Esophagus squamous epithelium (tissue), 5 donors: ENCODE results near the gene IFIH1. TPM values are rescaled to one million over a fixed set of nuclear protein-coding genes. Genes with fewer than 3 reads are reported as not detected.
A peak's percentile ranks its signal among the peaks of the same experiment; 100 is the strongest.

Experiments used
- DNase-seq: peaks from one replicate; lab custom pipeline; 2025; lab: John Stamatoyannopoulos, UW
- H3K27ac ChIP-seq, 4 donors: fragments of 200-600 bp; sonication (generic); one replicate each; pipeline ENCODE4 v1.5.1; 2016 to 2019; ENCODE audit warnings: mild to moderate bottlenecking in 1 of 4
- H3K27me3 ChIP-seq, 4 donors: fragments of 200-600 bp; sonication (generic); 1 replicate in 3 of 4; 2 replicates in 1 of 4; pipeline versions ENCODE4 v1.5.1 to v1.6.0; 2017 to 2021; ENCODE audit warnings: antibody characterized with exemption in 1 of 4
- H3K36me3 ChIP-seq, 3 donors: fragments of 200-600 bp; sonication (generic); one replicate each; pipeline ENCODE4 v1.5.1; 2016 to 2019
- H3K4me1 ChIP-seq, 3 donors: fragments of 200-600 bp; sonication (generic); one replicate each; pipeline ENCODE4 v1.5.1; 2017 to 2019
- H3K4me3 ChIP-seq, 4 donors: fragments of 200-600 bp; sonication (generic); 1 replicate in 3 of 4; 2 replicates in 1 of 4; pipeline ENCODE4 v1.5.1; 2016 to 2019; ENCODE audit warnings: mild to moderate bottlenecking in 2 of 4, moderate library complexity in 1 of 4
- H3K9me3 ChIP-seq, 3 donors: fragments of 200-600 bp; sonication (generic); one replicate each; pipeline ENCODE4 v1.5.1; 2016 to 2019
- CTCF ChIP-seq, 6 experiments: fragments of 450-650 bp in 4 of 6; fragments of 200-600 bp in 2 of 6; sonication (generic) in 2 of 6; IDR thresholded peaks; one replicate each; pipeline ENCODE4 v1.5.1; 2016 to 2019; ENCODE audit warnings: antibody characterized with exemption in 6 of 6, mild to moderate bottlenecking in 4 of 6, moderate library complexity in 4 of 6
- POLR2A ChIP-seq, 4 donors: fragments of 450-650 bp; IDR thresholded peaks; one replicate each; pipeline ENCODE4 v1.6.1; 2017; ENCODE audit warnings: antibody characterized with exemption in 4 of 4, mild to moderate bottlenecking in 4 of 4, moderate library complexity in 3 of 4
- WGBS, 2 donors: methylation state at CpG; one replicate each; pipeline ENCODE4 v1.1.5; 2018; 5-methylcytosine and 5-hydroxymethylcytosine counted together
- intact Hi-C: fragments of 100-400 bp; cut with DNase I; formaldehyde crosslinking; loops from one replicate; pipeline ENCODE4 v1.15.0; 2022
- total RNA-seq, 4 donors: library from RNA; depleted of rRNA; stranded (reverse); fragments of >200 nt; gene quantifications; one replicate each; pipeline ENCODE4 v1.1.0, GENCODE V29; 2016
- donor health status: DM: yes; HTN: yes; CAD: no.

The IFIH1 gene
- total RNA-seq, 4 donors from 2014 or later: 8.2 to 17.4 (median 10.8) TPM

- 52 to 56% methylated on average over 4 of the region's 4 CpGs for WGBS, 2 donors
- intact Hi-C loops: no loop called here
- TF ChIP-seq CTCF (IDR thresholded peaks at IDR 0.05) (no peak), POLR2A (IDR thresholded peaks at IDR 0.05) (no peak)
- Histone ChIP-seq H3K9me3 (no peaks in the 10 kb centered on the region), H3K36me3 (peaks cover 0 to 8% (median 1%) of the 10 kb centered on the region in 3 donors), H3K27me3 (no peaks in the 10 kb centered on the region), H3K4me1 (peaks cover 0 to 15% (median 9%) of the 10 kb centered on the region in 3 donors), H3K27ac (peak overlapping the region in 3 of 4 donors; percentile 35 to 84 (median 70)), H3K4me3 (no peak overlapping the region)
- DNase-seq: no peak
Observed at GRCh38 chr2:162261032-162261945, 57.2 kb downstream of the IFIH1 start.

GRCh38 chr2:162258686-162259085, 59.8 kb downstream of the IFIH1 start:
- intact Hi-C loops: no loop called here
- no peak overlapping the region for H3K4me3 ChIP-seq
- peak overlapping the region in 2 of 4 donors; percentile 3 to 48 for H3K27ac ChIP-seq
- H3K27me3 ChIP-seq: no peaks in the 10 kb centered on the region
- no peak for DNase-seq
- H3K4me1 ChIP-seq: peaks cover 0 to 15% (median 9%) of the 10 kb centered on the region in 3 donors
- no peaks in the 10 kb centered on the region for H3K36me3 ChIP-seq
- TF ChIP-seq CTCF (IDR thresholded peaks at IDR 0.05): no peak
- no peak for TF ChIP-seq POLR2A (IDR thresholded peaks at IDR 0.05)
- no peaks in the 10 kb centered on the region for H3K9me3 ChIP-seq
- 67 to 71% methylated on average over 2 of the region's 2 CpGs for WGBS, 2 donors

GRCh38 chr2:162258169-162258568, 60.3 kb downstream of the IFIH1 start:
- Histone ChIP-seq H3K9me3 (no peaks in the 10 kb centered on the region), H3K4me3 (no peak overlapping the region), H3K4me1 (peaks cover 0 to 15% (median 9%) of the 10 kb centered on the region in 3 donors), H3K36me3 (no peaks in the 10 kb centered on the region), H3K27ac (peak overlapping the region in 2 of 4 donors; percentile 3 to 48), H3K27me3 (no peaks in the 10 kb centered on the region)
- DNase-seq: no peak
- 89 to 97% methylated on average over 4 of the region's 4 CpGs for WGBS, 2 donors
- TF ChIP-seq CTCF (IDR thresholded peaks at IDR 0.05) (no peak), POLR2A (IDR thresholded peaks at IDR 0.05) (no peak)
- intact Hi-C loops: no loop called here

- Histone ChIP-seq H3K27ac (no peak overlapping the region), H3K36me3 (no peaks in the 10 kb centered on the region)
- DNase-seq: no peak
Observed at GRCh38 chr2:162257425-162257824, 61.1 kb downstream of the IFIH1 start.

More at GRCh38 chr2:162257425-162257824, 61.1 kb downstream of the IFIH1 start:
- TF ChIP-seq CTCF (IDR thresholded peaks at IDR 0.05) (no peak), POLR2A (IDR thresholded peaks at IDR 0.05) (no peak)
- intact Hi-C loops: no loop called here
- Histone ChIP-seq H3K27me3 (no peaks in the 10 kb centered on the region), H3K4me1 (peaks cover 0 to 15% (median 9%) of the 10 kb centered on the region in 3 donors), H3K9me3 (no peaks in the 10 kb centered on the region), H3K4me3 (no peak overlapping the region)
- 19 to 42% methylated on average over 1 of the region's 1 CpG for WGBS, 2 donors
